Measurements from ENCODE around the gene NECTIN1.
A peak's percentile ranks its signal among the peaks of the same experiment; 100 is the strongest.

Gene NECTIN1

GRCh38 chr11:119764108-119764868 lies 35.3 kb upstream of the NECTIN1 start:
- ATAC-seq = peak; percentile 77
- TF ChIP-seq TCF4 (CRISPR knock-in tag; IDR thresholded peaks at IDR 0.05; ENCODE audit: borderline replicate concordance) = no peak
- TF ChIP-seq PATZ1 (CRISPR knock-in tag; IDR thresholded peaks at IDR 0.05; ENCODE audit: borderline replicate concordance) = no peak
- TF ChIP-seq CSDC2 (CRISPR knock-in tag; IDR thresholded peaks at IDR 0.05) = no peak
- TF ChIP-seq TOX (CRISPR knock-in tag; IDR thresholded peaks at IDR 0.05; ENCODE audit: borderline replicate concordance) = no peak
- TF ChIP-seq ZNF8 (CRISPR knock-in tag; IDR thresholded peaks at IDR 0.05) = no peak
- no peak for TF ChIP-seq ISL1 (CRISPR knock-in tag; IDR thresholded peaks at IDR 0.05)
- no peak for TF ChIP-seq ZNF565 (CRISPR knock-in tag; conservative IDR thresholded peaks at IDR 0.05; ENCODE audit: low read depth)
- TF ChIP-seq ZNF70 (CRISPR knock-in tag; IDR thresholded peaks at IDR 0.05) = no peak
- TF ChIP-seq PPARA (CRISPR knock-in tag; IDR thresholded peaks at IDR 0.05; ENCODE audit: borderline replicate concordance) = no peak
- TF ChIP-seq ZFP30 (CRISPR knock-in tag; IDR thresholded peaks at IDR 0.05) = no peak

GRCh38 chr11:119763071-119763728 lies 34.2 kb upstream of the NECTIN1 start:
- no peak for ATAC-seq

More at GRCh38 chr11:119763071-119763728, 34.2 kb upstream of the NECTIN1 start:
- TF ChIP-seq TCF4 (CRISPR knock-in tag; IDR thresholded peaks at IDR 0.05; ENCODE audit: borderline replicate concordance) (no peak), CREB5 (CRISPR knock-in tag; IDR thresholded peaks at IDR 0.05; ENCODE audit: low read depth) (no peak), BACH2 (CRISPR knock-in tag; IDR thresholded peaks at IDR 0.05; ENCODE audit: borderline replicate concordance) (no peak), GLIS3 (CRISPR knock-in tag; IDR thresholded peaks at IDR 0.05) (no peak), CSDC2 (CRISPR knock-in tag; IDR thresholded peaks at IDR 0.05) (no peak), ZNF565 (CRISPR knock-in tag; conservative IDR thresholded peaks at IDR 0.05; ENCODE audit: low read depth) (no peak), TSHZ2 (CRISPR knock-in tag; IDR thresholded peaks at IDR 0.05) (no peak), ARNTL (CRISPR knock-in tag; IDR thresholded peaks at IDR 0.05; ENCODE audit: borderline replicate concordance, low read depth) (no peak), OSR1 (CRISPR knock-in tag; IDR thresholded peaks at IDR 0.05) (no peak), TOX (CRISPR knock-in tag; IDR thresholded peaks at IDR 0.05; ENCODE audit: borderline replicate concordance) (no peak), SNAI2 (CRISPR knock-in tag; IDR thresholded peaks at IDR 0.05) (no peak), ZFP30 (CRISPR knock-in tag; IDR thresholded peaks at IDR 0.05) (no peak), ZC3H10 (CRISPR knock-in tag; IDR thresholded peaks at IDR 0.05) (no peak), POU6F1 (CRISPR knock-in tag; IDR thresholded peaks at IDR 0.05; ENCODE audit: borderline replicate concordance, low read depth) (no peak), ZNF70 (CRISPR knock-in tag; IDR thresholded peaks at IDR 0.05) (no peak), ISL1 (CRISPR knock-in tag; IDR thresholded peaks at IDR 0.05) (no peak)

All from SK-N-SH treated with all-trans-retinoic acid at 6 μM for 48 hours (cell line).